ENCODE data around the gene MELTF. TPM values are rescaled to one million over a fixed set of nuclear protein-coding genes. Genes with fewer than 3 reads are reported as not detected.

Gene MELTF
- polyA plus RNA-seq, 2 of the 4 experiments (the other 2 are of a cell fraction) = 10.5 to 23.4 TPM

GRCh38 chr3:196962930-196963630 lies 66.5 kb downstream of the MELTF start (continued):
- no peak for TF ChIP-seq NPAS2 (CRISPR knock-in tag; IDR thresholded peaks at IDR 0.05; ENCODE audit: borderline replicate concordance)
- no peak for TF ChIP-seq CHD4 (IDR thresholded peaks at IDR 0.05; ENCODE audit: borderline replicate concordance)
- no peak for TF ChIP-seq BCL3 (IDR thresholded peaks at IDR 0.05)

- FAIRE-seq (no peak), DNase-seq (ENCODE audit: low read depth in 1 of 2, low spot score in 1 of 2) (no peak), ATAC-seq (no peak)
- H3K9me3 ChIP-seq = no peaks in the 10 kb centered on the region
- H3K4me2 ChIP-seq = no peak overlapping the region
- H3K4me1 ChIP-seq = no peaks in the 10 kb centered on the region
- H3K4me3 ChIP-seq = no peak overlapping the region
- ChIA-PET CTCF (no interaction called here), POLR2A (no interaction called here)
- WGBS (ENCODE audit: missing lambda C conversion rate) = 62% methylated on average over 8 of the region's 9 CpGs
- TF ChIP-seq MAZ (IDR thresholded peaks at IDR 0.05; ENCODE audit: borderline replicate concordance, low read depth, low read length) (no peak), POLR2A (IDR thresholded peaks at IDR 0.05; ENCODE audit: low read length) (no peak), HOXB5 (CRISPR knock-in tag; IDR thresholded peaks at IDR 0.05) (no peak), NR3C1 (IDR thresholded peaks at IDR 0.05) (no peak), CEBPB (IDR thresholded peaks at IDR 0.05) (no peak), EP300 (IDR thresholded peaks at IDR 0.05) (no peak), HEYL (CRISPR knock-in tag; IDR thresholded peaks at IDR 0.05) (no peak), MYC (IDR thresholded peaks at IDR 0.05; ENCODE audit: borderline replicate concordance, low read length) (no peak), FOXS1 (CRISPR knock-in tag; IDR thresholded peaks at IDR 0.05) (no peak)
- TF ChIP-seq, protein P1, sequence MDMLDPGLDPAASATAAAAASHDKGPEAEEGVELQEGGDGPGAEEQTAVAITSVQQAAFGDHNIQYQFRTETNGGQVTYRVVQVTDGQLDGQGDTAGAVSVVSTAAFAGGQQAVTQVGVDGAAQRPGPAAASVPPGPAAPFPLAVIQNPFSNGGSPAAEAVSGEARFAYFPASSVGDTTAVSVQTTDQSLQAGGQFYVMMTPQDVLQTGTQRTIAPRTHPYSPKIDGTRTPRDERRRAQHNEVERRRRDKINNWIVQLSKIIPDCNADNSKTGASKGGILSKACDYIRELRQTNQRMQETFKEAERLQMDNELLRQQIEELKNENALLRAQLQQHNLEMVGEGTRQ (IDR thresholded peaks at IDR 0.05) = no peak
- H3K27ac ChIP-seq = no peak overlapping the region
Measured at GRCh38 chr3:196962108-196962929, 67.3 kb downstream of the MELTF start.

GRCh38 chr3:196954832-196955231 lies 74.8 kb downstream of the MELTF start:
- no peak for DNase-seq (ENCODE audit: low read depth in 1 of 2, low spot score in 1 of 2)
- Histone ChIP-seq H3K4me1 (no peaks in the 10 kb centered on the region), H3K9me3 (no peaks in the 10 kb centered on the region), H3K27ac (no peak overlapping the region), H3K4me3 (no peak overlapping the region), H3K4me2 (no peak overlapping the region)
- no peak for FAIRE-seq
- ATAC-seq = no peak
- CTCF ChIA-PET = interaction anchor here (1.1 kb wide), 1 partner anchor 15 kb away, joined by 4 read pairs; no protein-coding TSS in a partner anchor
- POLR2A ChIA-PET = no interaction called here
- 72% methylated on average over 7 of the region's 7 CpGs for WGBS (ENCODE audit: missing lambda C conversion rate)
- TF ChIP-seq EP300 (IDR thresholded peaks at IDR 0.05) (no peak), RFX5 (IDR thresholded peaks at IDR 0.05) (no peak), JUN (IDR thresholded peaks at IDR 0.05) (no peak)

Other genes with a start within 250 kb of the MELTF start
- 12.9 and 14.4 TPM in 2 replicates for gene SENP5, start 161.9 kb downstream of the MELTF start, polyA plus RNA-seq (2011; rRNA removed)
- gene SENP5, start 161.9 kb downstream of the MELTF start, polyA plus RNA-seq (2017; fragmentation: RNase III; extraction: RNeasy Plus Mini Kit Qiagen cat#74134 plus additional on column Dnase treatment) = 6.6 to 6.8 TPM (median 6.8 TPM) in 3 replicates
- gene NCBP2, start 87.3 kb downstream of the MELTF start, polyA plus RNA-seq (2011; rRNA removed) = 53.5 and 68.0 TPM in 2 replicates
- gene NCBP2, start 87.3 kb downstream of the MELTF start, polyA plus RNA-seq (2017; fragmentation: RNase III; extraction: RNeasy Plus Mini Kit Qiagen cat#74134 plus additional on column Dnase treatment) = 62.0 to 64.5 TPM (median 63.6 TPM) in 3 replicates
- gene PIGZ, start 61.0 kb downstream of the MELTF start, polyA plus RNA-seq (2011; rRNA removed) = 1.4 and 1.9 TPM in 2 replicates
- 1.3 to 1.9 TPM (median 1.8 TPM) in 3 replicates for gene PIGZ, start 61.0 kb downstream of the MELTF start, polyA plus RNA-seq (2017; fragmentation: RNase III; extraction: RNeasy Plus Mini Kit Qiagen cat#74134 plus additional on column Dnase treatment)

All from A549 (cell line).